ENCODE results near the gene PTPRN2. TPM values are rescaled to one million over a fixed set of nuclear protein-coding genes. Genes with fewer than 3 reads are reported as not detected.
"Not testable (repeated sequence)": the region's sequence is repeated elsewhere in the genome, so short reads cannot be mapped to it uniquely, and the experiment has no call there.

Gene PTPRN2

DNA sequence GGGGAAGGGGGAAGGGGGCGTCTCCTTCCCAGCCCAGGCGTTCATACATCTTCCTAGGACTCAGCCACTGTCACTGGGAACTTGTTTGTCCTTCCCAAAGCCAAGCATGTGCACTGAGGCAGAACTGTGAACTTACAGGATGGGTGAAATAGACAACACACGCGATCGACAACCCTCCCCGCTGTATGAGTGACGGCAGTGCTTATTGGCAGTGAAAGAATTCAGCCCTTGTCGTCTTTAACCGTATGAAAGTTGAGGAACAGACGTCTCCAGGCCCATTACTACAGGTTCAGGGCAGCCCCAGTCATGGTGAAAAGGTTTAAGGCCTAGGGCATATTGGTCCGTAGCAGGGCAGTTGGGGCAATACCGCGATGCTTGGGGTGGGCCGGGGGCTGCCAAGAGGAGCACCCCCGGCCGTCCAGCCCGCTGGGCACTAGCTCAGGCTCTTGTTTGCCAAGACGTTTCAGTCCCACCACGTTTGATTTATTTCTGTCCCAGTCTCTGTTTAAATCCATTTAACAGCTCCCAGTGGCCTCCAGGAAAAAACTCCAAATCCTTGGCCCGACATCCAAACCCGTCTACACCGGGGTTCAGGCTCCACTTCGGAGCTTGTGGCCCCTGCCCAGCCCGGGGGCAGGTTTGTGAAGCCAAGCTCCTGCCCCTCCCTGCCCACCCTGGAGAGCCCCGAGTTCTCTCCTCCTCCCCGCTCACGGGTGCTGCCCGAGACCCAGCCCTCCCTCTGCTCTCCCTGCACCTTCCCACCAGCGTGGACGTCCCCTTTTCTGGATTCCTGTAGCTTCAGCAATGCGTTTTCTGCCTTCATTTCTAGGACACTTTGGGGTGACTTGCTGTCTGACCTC, 1091.0 kb downstream of the PTPRN2 start:
- peaks cover 6% of the 10 kb centered on the region for H3K9me3 ChIP-seq (replicated peaks; ENCODE audit: low read length)
- H3K27me3 ChIP-seq (ENCODE audit: control insufficient read depth, insufficient read depth, low read length) = no peaks in the 10 kb centered on the region
- H3K36me3 ChIP-seq (ENCODE audit: insufficient read depth, low read length) = no peaks in the 10 kb centered on the region
- H3K4me3 ChIP-seq (ENCODE audit: low read length) = no peak overlapping the region
- no peak overlapping the region for H3K9ac ChIP-seq (ENCODE audit: low read depth, low read length)
- H3K4me1 ChIP-seq (ENCODE audit: control insufficient read depth, insufficient read depth, low read length) = no peaks in the 10 kb centered on the region
- no peak overlapping the region for H3K4me2 ChIP-seq (ENCODE audit: low read length)

- Histone ChIP-seq H3K9me3 (replicated peaks; ENCODE audit: low read length) (peaks cover 2% of the 10 kb centered on the region), H3K4me2 (ENCODE audit: low read length) (no peak overlapping the region), H3K27me3 (ENCODE audit: control insufficient read depth, insufficient read depth, low read length) (no peaks in the 10 kb centered on the region), H3K36me3 (ENCODE audit: insufficient read depth, low read length) (no peaks in the 10 kb centered on the region), H3K4me1 (ENCODE audit: control insufficient read depth, insufficient read depth, low read length) (no peaks in the 10 kb centered on the region), H3K9ac (ENCODE audit: low read depth, low read length) (no peak overlapping the region), H3K4me3 (ENCODE audit: low read length) (no peak overlapping the region)
These were observed 1092.0 kb downstream of the PTPRN2 start for GRCh38 chr7:157495594-157495993.

- no peak overlapping the region for H3K4me2 ChIP-seq (ENCODE audit: low read length)
- no peak overlapping the region for H3K9ac ChIP-seq (ENCODE audit: low read depth, low read length)
- no peaks in the 10 kb centered on the region for H3K36me3 ChIP-seq (ENCODE audit: insufficient read depth, low read length)
- H3K27me3 ChIP-seq (ENCODE audit: control insufficient read depth, insufficient read depth, low read length) = no peaks in the 10 kb centered on the region
- no peaks in the 10 kb centered on the region for H3K4me1 ChIP-seq (ENCODE audit: control insufficient read depth, insufficient read depth, low read length)
- H3K9me3 ChIP-seq (replicated peaks; ENCODE audit: low read length) = peaks cover 2% of the 10 kb centered on the region
- no peak overlapping the region for H3K4me3 ChIP-seq (ENCODE audit: low read length)
These were observed 1092.5 kb downstream of the PTPRN2 start for GRCh38 chr7:157495177-157495553.

DNA sequence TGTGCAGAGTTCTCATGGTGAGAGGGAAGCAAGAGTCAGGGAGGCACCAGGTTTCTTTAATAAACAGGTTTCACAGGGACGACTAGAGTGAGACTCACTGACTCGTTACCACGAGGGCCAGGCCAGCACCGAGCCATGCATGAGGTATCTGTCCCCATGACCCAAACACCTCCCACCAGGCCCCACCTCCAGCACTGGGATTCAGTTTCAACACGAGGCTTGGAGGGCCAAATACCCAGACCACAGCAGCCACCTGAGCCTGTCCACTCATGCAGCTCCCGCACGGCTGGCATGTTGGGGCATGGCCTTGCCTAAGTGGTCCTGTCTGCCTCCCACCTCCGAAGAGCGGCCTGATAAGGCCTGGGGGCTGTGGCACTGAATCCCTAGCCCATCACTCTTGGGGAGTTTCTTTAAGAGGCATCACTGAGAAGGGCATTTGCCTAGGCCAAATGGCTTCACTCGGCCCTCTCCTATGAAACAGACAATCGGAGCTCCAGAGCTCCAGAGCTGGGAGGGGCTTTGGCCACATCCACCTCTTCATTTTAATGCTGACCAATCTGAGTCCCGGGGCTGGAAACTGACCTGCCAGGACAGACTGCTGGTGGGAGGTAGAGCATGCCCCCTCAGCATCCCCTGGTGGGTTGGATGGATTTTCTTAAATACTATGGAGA, 1093.0 kb downstream of the PTPRN2 start:
- Histone ChIP-seq H3K4me1 (ENCODE audit: control insufficient read depth, insufficient read depth, low read length) (no peaks in the 10 kb centered on the region), H3K4me3 (ENCODE audit: low read length) (no peak overlapping the region), H3K27me3 (ENCODE audit: control insufficient read depth, insufficient read depth, low read length) (no peaks in the 10 kb centered on the region), H3K36me3 (ENCODE audit: insufficient read depth, low read length) (no peaks in the 10 kb centered on the region), H3K4me2 (ENCODE audit: low read length) (no peak overlapping the region), H3K9ac (ENCODE audit: low read depth, low read length) (no peak overlapping the region), H3K9me3 (replicated peaks; ENCODE audit: low read length) (peaks cover 2% of the 10 kb centered on the region)

DNA sequence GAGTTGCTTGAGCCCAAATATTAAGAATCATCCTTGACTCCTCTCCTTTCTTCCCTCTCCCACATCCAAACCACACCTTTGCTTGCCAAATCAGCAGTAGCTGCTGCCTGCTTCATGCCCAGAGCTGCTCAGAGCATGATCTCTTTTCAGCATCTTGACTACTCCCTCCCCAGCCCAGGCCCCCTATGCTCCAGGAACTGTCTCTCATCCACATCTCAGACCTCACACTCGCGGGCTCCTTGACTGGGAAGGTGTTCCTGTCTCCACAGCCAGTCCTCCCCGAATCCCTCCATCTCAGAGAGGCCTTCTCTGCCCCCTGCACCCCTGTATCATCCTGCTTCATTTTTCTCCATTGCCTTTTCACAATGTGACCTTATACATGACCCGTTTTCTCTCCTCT, 1093.8 kb downstream of the PTPRN2 start:
- Histone ChIP-seq H3K4me3 (ENCODE audit: low read length) (no peak overlapping the region), H3K9ac (ENCODE audit: low read depth, low read length) (no peak overlapping the region), H3K27me3 (ENCODE audit: control insufficient read depth, insufficient read depth, low read length) (no peaks in the 10 kb centered on the region), H3K4me1 (ENCODE audit: control insufficient read depth, insufficient read depth, low read length) (no peaks in the 10 kb centered on the region), H3K9me3 (replicated peaks; ENCODE audit: low read length) (no peaks in the 10 kb centered on the region), H3K36me3 (ENCODE audit: insufficient read depth, low read length) (no peaks in the 10 kb centered on the region), H3K4me2 (ENCODE audit: low read length) (no peak overlapping the region)

- no peaks in the 10 kb centered on the region for H3K36me3 ChIP-seq (ENCODE audit: insufficient read depth, low read length)
- no peak overlapping the region for H3K4me3 ChIP-seq (ENCODE audit: low read length)
- no peak overlapping the region for H3K9ac ChIP-seq (ENCODE audit: low read depth, low read length)
- H3K4me2 ChIP-seq (ENCODE audit: low read length) = no peak overlapping the region
- H3K4me1 ChIP-seq (ENCODE audit: control insufficient read depth, insufficient read depth, low read length) = no peaks in the 10 kb centered on the region
- no peaks in the 10 kb centered on the region for H3K27me3 ChIP-seq (ENCODE audit: control insufficient read depth, insufficient read depth, low read length)
- H3K9me3 ChIP-seq (replicated peaks; ENCODE audit: low read length) = no peaks in the 10 kb centered on the region
These were observed 1094.6 kb downstream of the PTPRN2 start for GRCh38 chr7:157493017-157493416.

DNA sequence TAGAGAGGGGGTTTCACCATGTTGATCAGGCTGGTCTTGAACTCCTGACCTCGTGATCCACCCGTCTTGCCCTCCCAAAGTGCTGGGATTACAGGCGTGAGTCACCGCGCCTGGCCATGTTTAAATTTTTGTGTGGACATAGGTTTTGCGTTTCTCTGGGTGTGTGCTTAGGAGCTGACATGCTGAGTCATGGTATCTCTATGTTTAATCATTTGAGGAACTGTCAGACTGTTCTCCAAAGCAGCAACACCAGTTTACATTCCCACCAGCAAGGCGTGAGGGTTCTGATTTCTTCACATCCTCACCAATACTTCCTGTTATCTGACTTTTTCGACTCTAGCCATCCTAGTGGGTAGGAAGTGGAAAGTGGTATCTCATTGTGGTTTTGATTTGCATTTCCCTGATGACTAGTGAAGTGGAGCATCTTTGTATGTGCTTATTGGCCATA, 1097.1 kb downstream of the PTPRN2 start:
- Histone ChIP-seq H3K4me3 (ENCODE audit: low read length) (no peak overlapping the region), H3K4me1 (ENCODE audit: control insufficient read depth, insufficient read depth, low read length) (no peaks in the 10 kb centered on the region), H3K9ac (ENCODE audit: low read depth, low read length) (no peak overlapping the region), H3K4me2 (ENCODE audit: low read length) (no peak overlapping the region), H3K9me3 (replicated peaks; ENCODE audit: low read length) (no peaks in the 10 kb centered on the region), H3K27me3 (ENCODE audit: control insufficient read depth, insufficient read depth, low read length) (no peaks in the 10 kb centered on the region), H3K36me3 (ENCODE audit: insufficient read depth, low read length) (no peaks in the 10 kb centered on the region)

DNA sequence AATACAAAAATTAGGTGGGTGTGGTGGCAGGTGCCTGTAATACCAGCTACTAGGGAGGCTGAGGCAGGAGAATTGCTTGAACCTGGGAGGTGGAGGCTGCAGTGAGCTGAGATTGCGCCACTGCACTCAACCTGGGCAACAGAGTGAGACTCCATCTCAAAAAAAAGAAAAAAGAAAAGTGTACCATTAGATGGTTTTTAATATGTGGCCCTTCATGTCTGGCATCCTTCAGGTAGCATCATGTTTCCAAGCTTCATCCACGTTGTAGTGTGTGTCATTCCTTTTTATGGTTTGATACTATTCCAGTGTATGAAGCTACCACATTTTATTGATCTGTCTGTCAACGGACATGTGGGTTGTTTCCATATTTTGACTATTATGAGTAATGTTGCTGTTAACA, 1097.8 kb downstream of the PTPRN2 start:
- not testable (repeated sequence) for H3K9ac ChIP-seq (ENCODE audit: low read depth, low read length); H3K4me2 ChIP-seq (ENCODE audit: low read length); H3K9me3 ChIP-seq (replicated peaks; ENCODE audit: low read length); H3K36me3 ChIP-seq (ENCODE audit: insufficient read depth, low read length); H3K27me3 ChIP-seq (ENCODE audit: control insufficient read depth, insufficient read depth, low read length); H3K4me3 ChIP-seq (ENCODE audit: low read length); H3K4me1 ChIP-seq (ENCODE audit: control insufficient read depth, insufficient read depth, low read length)

Small RNA genes lying within 50 kb of the gene (small RNA-seq; reads per million reads assigned to genes)
- gene MIR153-2 = not detected
- gene MIR5707 = not detected
- not detected for gene MIR595
- not detected for gene THAP5P1
